Upper lobe of left lung (tissue), 4 donors: ENCODE measurements around the gene RANBP2.

Experiments
- CTCF ChIP-seq, 6 experiments: fragments of 450-650 bp in 4 of 6; fragments of 200-600 bp in 2 of 6; sonication (generic) in 2 of 6; IDR thresholded peaks; one replicate each; pipeline ENCODE4 v1.5.1; 2016 to 2019; ENCODE audit warnings: antibody characterized with exemption in 6 of 6
- POLR2A ChIP-seq, 4 donors: fragments of 450-650 bp; IDR thresholded peaks; one replicate each; pipeline ENCODE4 v1.5.1; 2016 to 2017; ENCODE audit warnings: antibody characterized with exemption in 4 of 4, mild to moderate bottlenecking in 2 of 4
- POLR2AphosphoS5 ChIP-seq, 2 donors: sonication (generic); formaldehyde crosslinking; IDR thresholded peaks; one replicate each; pipeline ENCODE4 v1.5.1; 2017; ENCODE audit warnings: antibody characterized with exemption in 2 of 2

- TF ChIP-seq CTCF (IDR thresholded peaks at IDR 0.05) (no peak), POLR2AphosphoS5 (IDR thresholded peaks at IDR 0.05) (no peak), POLR2A (IDR thresholded peaks at IDR 0.05) (no peak)
Measured at GRCh38 chr2:108825254-108825653, 106.0 kb downstream of the RANBP2 start.
